Endothelial cell of umbilical vein (primary cell): ENCODE results near the gene CPHXL. TPM values are rescaled to one million over a fixed set of nuclear protein-coding genes. Genes with fewer than 3 reads are reported as not detected.

Source experiments
- BruUV-seq: library from RNA; stranded (reverse); fragments of 400-500 nt; replicated peaks from 2 replicates; lab custom pipeline; 2021; lab: Mats Ljungman, UMichigan
- CTCF ChIA-PET: fragments of 300-600, 350-600 bp; sonication (Branson Sonifier 250); formaldehyde crosslinking; loops from one replicate; lab custom pipeline; 2021; ENCODE audit warnings: antibody characterized with exemption, inconsistent platforms; lab: Charles Lee
- POLR2A ChIA-PET: fragments of 300-600, 350-600 bp; sonication (Branson Sonifier 250); formaldehyde crosslinking; loops from one replicate; lab custom pipeline; 2021; ENCODE audit warnings: antibody characterized with exemption, inconsistent platforms; lab: Charles Lee
- DNase-seq: peaks from one replicate; pipeline ENCODE4 v3.0.0-alpha.2; 2011; ENCODE audit warnings: low read depth, low spot score
- FAIRE-seq: peaks from 2 replicates; lab custom pipeline; 2011; peaks lifted over from hg19 to GRCh38; lab: Jason Lieb, UNC
- H2AFZ ChIP-seq: 2 replicates; pipeline ENCODE4 v1.6.0; 2012; ENCODE audit warnings: low read depth, low read length, control low read depth, inconsistent platforms
- H3K27ac ChIP-seq: 2 replicates; pipeline ENCODE4 v1.5.1; 2011; ENCODE audit warnings: low read depth, mild to moderate bottlenecking, control low read depth, low read length, moderate library complexity; ENCODE audit not compliant: insufficient read depth
- H3K27me3 ChIP-seq, 2 experiments: 2 replicates each; pipeline versions ENCODE4 v1.6.0 to v1.6.1; 2011; ENCODE audit warnings: low read length in 2 of 2, mixed read lengths in 1 of 2; ENCODE audit not compliant: control insufficient read depth in 2 of 2, insufficient read depth in 2 of 2
- H3K36me3 ChIP-seq, 2 experiments: 2 replicates in 1 of 2; 3 replicates in 1 of 2; pipeline ENCODE4 v1.5.1; 2011; ENCODE audit warnings: low read length in 2 of 2, mild to moderate bottlenecking in 1 of 2, moderate library complexity in 1 of 2; ENCODE audit not compliant: control insufficient read depth in 2 of 2, insufficient read depth in 2 of 2; ENCODE audit errors: extremely low read depth in 1 of 2
- H3K4me1 ChIP-seq: 3 replicates; pipeline ENCODE4 v1.5.1; 2011; ENCODE audit warnings: mild to moderate bottlenecking, low read length; ENCODE audit not compliant: control insufficient read depth, insufficient read depth; ENCODE audit errors: extremely low read depth
- H3K4me2 ChIP-seq: 2 replicates; pipeline ENCODE4 v1.6.1; 2011; ENCODE audit warnings: low read length, control low read depth, mixed read lengths; ENCODE audit not compliant: insufficient read depth
- H3K4me3 ChIP-seq, 3 experiments: fragments of 200-600 bp in 1 of 3; sonication (generic), shearing (Covaris generic) in 1 of 3; replicated peaks in 1 of 3; 2 replicates each; pipeline ENCODE4 v1.5.1; 2011 to 2016; ENCODE audit warnings: control low read depth in 3 of 3, low read length in 3 of 3, mild to moderate bottlenecking in 2 of 3, inconsistent platforms in 1 of 3, low read depth in 1 of 3, moderate library complexity in 1 of 3; ENCODE audit not compliant: insufficient read depth in 1 of 3
- H3K79me2 ChIP-seq: 2 replicates; pipeline ENCODE4 v1.6.0; 2012; ENCODE audit warnings: low read length, inconsistent platforms; ENCODE audit not compliant: control insufficient read depth, insufficient read depth
- H3K9ac ChIP-seq: replicated peaks from 2 replicates; pipeline ENCODE3; 2011; ENCODE audit warnings: low read length, control low read depth; ENCODE audit not compliant: insufficient read depth; ENCODE audit errors: extremely low read depth
- H3K9me1 ChIP-seq: replicated peaks from 3 replicates; pipeline ENCODE4 v1.6.0; 2011; ENCODE audit warnings: mild to moderate bottlenecking, low read length; ENCODE audit not compliant: control insufficient read depth, insufficient read depth; ENCODE audit errors: extremely low read depth
- H3K9me3 ChIP-seq: replicated peaks from 2 replicates; pipeline ENCODE4 v1.5.1; 2012; ENCODE audit warnings: low read length, inconsistent platforms; ENCODE audit not compliant: control insufficient read depth, insufficient read depth
- H4K20me1 ChIP-seq: replicated peaks from 2 replicates; pipeline ENCODE3; 2011; ENCODE audit warnings: mild to moderate bottlenecking, low read length; ENCODE audit not compliant: control insufficient read depth, insufficient read depth; ENCODE audit errors: extremely low read depth
- CTCF ChIP-seq, 2 donors: IDR thresholded peaks; 1 replicate in 1 of 2; 2 replicates in 1 of 2; pipeline ENCODE4 v1.5.1; 2011; ENCODE audit warnings: low read length in 2 of 2, mild to moderate bottlenecking in 2 of 2, moderate library complexity in 2 of 2, control low read depth in 1 of 2, inconsistent platforms in 1 of 2, low read depth in 1 of 2; ENCODE audit not compliant: insufficient read depth in 1 of 2; ENCODE audit errors: extremely low read depth in 1 of 2
- EZH2 ChIP-seq: IDR thresholded peaks from 2 replicates; pipeline ENCODE4 v1.6.1; 2012; ENCODE audit warnings: borderline replicate concordance, low read depth, mild to moderate bottlenecking, moderate library complexity, low read length, inconsistent platforms; ENCODE audit not compliant: severe bottlenecking
- FOS ChIP-seq: IDR thresholded peaks from 2 replicates; pipeline ENCODE4 v1.6.1; 2011; ENCODE audit warnings: mild to moderate bottlenecking, low read length, moderate library complexity, borderline replicate concordance; ENCODE audit not compliant: insufficient read depth
- GATA2 ChIP-seq: IDR thresholded peaks from 2 replicates; pipeline ENCODE4 v1.7.0; 2011; ENCODE audit warnings: low read depth, mild to moderate bottlenecking, moderate library complexity, mixed read lengths, low read length; ENCODE audit not compliant: insufficient read length, insufficient read depth
- JUN ChIP-seq: IDR thresholded peaks from 2 replicates; pipeline ENCODE4 v1.6.1; 2011; ENCODE audit warnings: borderline replicate concordance, low read depth; ENCODE audit not compliant: insufficient read length, insufficient read depth
- MAX ChIP-seq: IDR thresholded peaks from 2 replicates; pipeline ENCODE4 v1.6.1; 2011; ENCODE audit not compliant: insufficient read depth, insufficient read length
- MYC ChIP-seq: IDR thresholded peaks from one replicate; pipeline ENCODE4 v1.6.1; 2011; ENCODE audit warnings: mild to moderate bottlenecking, low read depth, low read length
- POLR2A ChIP-seq: IDR thresholded peaks from 2 replicates; pipeline ENCODE4 v1.6.1; 2012; ENCODE audit warnings: low read depth, mild to moderate bottlenecking, control low read depth, low read length
- POLR2AphosphoS5 ChIP-seq: IDR thresholded peaks from 2 replicates; pipeline ENCODE4 v1.6.1; 2012; ENCODE audit warnings: low read depth, mild to moderate bottlenecking, control low read depth, low read length, moderate library complexity; ENCODE audit not compliant: insufficient read depth
- dilution Hi-C: fragments of 300-500 bp; cut with MboI; formaldehyde crosslinking; loops from one replicate; pipeline ENCODE4 v1.15.0; 2019; ENCODE audit warnings: low sequenced_read_pairs; ENCODE audit not compliant: extremely low pct_ligation_motif_present
- intact Hi-C: fragments of 100-400 bp; cut with micrococcal nuclease; formaldehyde crosslinking; loops from one replicate; pipeline ENCODE4 v1.10.0; 2022
- polyA plus RNA-seq, 4 experiments: library from polyadenylated mRNA; depleted of rRNA in 3 of 4; stranded (reverse) in 3 of 4; unstranded in 1 of 4; fragments of >200 nt; gene quantifications; 2 replicates each; pipeline versions ENCODE4 v1.2.1 to v1.2.3, GENCODE V29; 2011 to 2012; ENCODE audit warnings: missing spikeins in 1 of 4
- total RNA-seq: library from RNA; stranded (reverse); gene quantifications from 2 replicates; pipeline ENCODE4 v1.2.3, GENCODE V29; 2021

Gene CPHXL
- total and polyA plus RNA-seq, 2 donors (not counting 3 experiments of a cell fraction or from before 2014, with no cell fraction given), result not detected

- H3K9me3 ChIP-seq, result no peaks in the 10 kb centered on the region
- H3K4me2 ChIP-seq, result no peak overlapping the region
- H4K20me1 ChIP-seq, result no peaks in the 10 kb centered on the region
- H3K36me3 ChIP-seq, result no peaks in the 10 kb centered on the region
- DNase-seq (no peak), FAIRE-seq (no peak)
- dilution Hi-C loops (no loop called here), intact Hi-C loops (no loop called here)
- H3K4me1 ChIP-seq, result no peaks in the 10 kb centered on the region
- ChIA-PET CTCF (no interaction called here), POLR2A (no interaction called here)
- TF ChIP-seq GATA2 (no peak), EZH2 (no peak), POLR2AphosphoS5 (no peak), POLR2A (no peak), CTCF (IDR thresholded peaks at IDR 0.05; ENCODE audit: extremely low read depth in 1 of 2, insufficient read depth in 1 of 2, low read depth in 1 of 2, low read length in 2 of 2) (no peak), MAX (no peak), FOS (no peak), JUN (no peak), MYC (no peak)
- H3K9me1 ChIP-seq, result no peaks in the 10 kb centered on the region
- BruUV-seq, result no TSS peak
- no peak overlapping the region for H3K4me3 ChIP-seq
- H3K27me3 ChIP-seq, result no peaks in the 10 kb centered on the region
- no peaks in the 10 kb centered on the region for H3K79me2 ChIP-seq
- H2AFZ ChIP-seq, result no peak overlapping the region
- H3K9ac ChIP-seq, result no peak overlapping the region
- H3K27ac ChIP-seq, result no peak overlapping the region
Measured at GRCh38 chr16:75746359-75746758, 20.1 kb upstream of the CPHXL start.
